HL-60 (cell line): ENCODE results near the gene APBA2.

ENCODE experiments used
- DNase-seq, 2 experiments: peaks; one replicate each; pipeline ENCODE4 v3.0.0-alpha.2; 2010 to 2020; ENCODE audit warnings: low read depth in 1 of 2, low spot score in 1 of 2
- H3K27ac ChIP-seq: fragments of 250-450 bp; sonication (Bioruptor Pico); replicated peaks from 2 replicates; pipeline ENCODE4 v1.5.1; 2020; ENCODE audit warnings: mild to moderate bottlenecking, moderate library complexity
- H3K27me3 ChIP-seq: fragments of 250-450 bp; sonication (Bioruptor Pico); 2 replicates; pipeline ENCODE4 v1.5.1; 2021; ENCODE audit warnings: mild to moderate bottlenecking, moderate library complexity; ENCODE audit not compliant: insufficient read depth, poor library complexity, severe bottlenecking
- H3K4me3 ChIP-seq: replicated peaks from 2 replicates; pipeline ENCODE4 v1.5.1; 2011; ENCODE audit warnings: mild to moderate bottlenecking, control low read depth, low read length; ENCODE audit not compliant: insufficient read depth
- GABPA ChIP-seq: IDR thresholded peaks from 2 replicates; pipeline ENCODE4 v1.6.1; 2012; ENCODE audit warnings: low read depth
- POLR2AphosphoS5 ChIP-seq: IDR thresholded peaks from 2 replicates; pipeline ENCODE4 v1.6.1; 2012; ENCODE audit warnings: low read depth
- SPI1 ChIP-seq: IDR thresholded peaks from 2 replicates; pipeline ENCODE4 v1.6.1; 2012; ENCODE audit warnings: low read depth, mild to moderate bottlenecking, borderline replicate concordance
- TF ChIP-seq, protein P1 (sequence below): IDR thresholded peaks from one replicate; pipeline ENCODE4 v1.5.1; 2011; ENCODE audit warnings: low read length, control low read depth, inconsistent platforms; ENCODE audit not compliant: insufficient read depth
- TF ChIP-seq, protein P2 (sequence below): IDR thresholded peaks from 2 replicates; pipeline ENCODE4 v1.6.1; 2012; ENCODE audit warnings: low read depth; ENCODE audit not compliant: insufficient replicate concordance

Gene APBA2

DNA sequence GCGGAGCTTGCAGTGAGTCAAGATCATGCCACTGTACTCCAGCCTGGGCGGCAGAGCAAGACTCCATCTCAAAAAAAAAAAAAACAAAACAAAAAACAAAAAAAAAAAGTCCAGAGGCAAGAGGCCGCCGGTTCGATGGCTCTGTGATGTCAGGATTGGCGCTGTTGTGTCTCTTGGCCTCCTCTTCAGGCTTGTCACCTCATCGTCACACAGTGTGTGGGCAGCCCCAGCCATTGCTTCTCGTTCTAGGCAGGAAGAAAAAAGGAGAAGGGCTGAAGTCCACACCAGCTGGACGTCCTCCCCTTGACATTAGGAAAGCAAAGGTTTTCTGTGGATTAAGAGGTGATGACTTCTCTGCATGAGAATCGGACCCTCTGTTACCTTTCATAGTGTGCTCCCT lies 192.8 kb downstream of the APBA2 start:
- no peak for TF ChIP-seq SPI1
- TF ChIP-seq, protein P1, sequence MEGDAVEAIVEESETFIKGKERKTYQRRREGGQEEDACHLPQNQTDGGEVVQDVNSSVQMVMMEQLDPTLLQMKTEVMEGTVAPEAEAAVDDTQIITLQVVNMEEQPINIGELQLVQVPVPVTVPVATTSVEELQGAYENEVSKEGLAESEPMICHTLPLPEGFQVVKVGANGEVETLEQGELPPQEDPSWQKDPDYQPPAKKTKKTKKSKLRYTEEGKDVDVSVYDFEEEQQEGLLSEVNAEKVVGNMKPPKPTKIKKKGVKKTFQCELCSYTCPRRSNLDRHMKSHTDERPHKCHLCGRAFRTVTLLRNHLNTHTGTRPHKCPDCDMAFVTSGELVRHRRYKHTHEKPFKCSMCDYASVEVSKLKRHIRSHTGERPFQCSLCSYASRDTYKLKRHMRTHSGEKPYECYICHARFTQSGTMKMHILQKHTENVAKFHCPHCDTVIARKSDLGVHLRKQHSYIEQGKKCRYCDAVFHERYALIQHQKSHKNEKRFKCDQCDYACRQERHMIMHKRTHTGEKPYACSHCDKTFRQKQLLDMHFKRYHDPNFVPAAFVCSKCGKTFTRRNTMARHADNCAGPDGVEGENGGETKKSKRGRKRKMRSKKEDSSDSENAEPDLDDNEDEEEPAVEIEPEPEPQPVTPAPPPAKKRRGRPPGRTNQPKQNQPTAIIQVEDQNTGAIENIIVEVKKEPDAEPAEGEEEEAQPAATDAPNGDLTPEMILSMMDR: no peak
- no peak for TF ChIP-seq POLR2AphosphoS5
- TF ChIP-seq, protein P2, sequence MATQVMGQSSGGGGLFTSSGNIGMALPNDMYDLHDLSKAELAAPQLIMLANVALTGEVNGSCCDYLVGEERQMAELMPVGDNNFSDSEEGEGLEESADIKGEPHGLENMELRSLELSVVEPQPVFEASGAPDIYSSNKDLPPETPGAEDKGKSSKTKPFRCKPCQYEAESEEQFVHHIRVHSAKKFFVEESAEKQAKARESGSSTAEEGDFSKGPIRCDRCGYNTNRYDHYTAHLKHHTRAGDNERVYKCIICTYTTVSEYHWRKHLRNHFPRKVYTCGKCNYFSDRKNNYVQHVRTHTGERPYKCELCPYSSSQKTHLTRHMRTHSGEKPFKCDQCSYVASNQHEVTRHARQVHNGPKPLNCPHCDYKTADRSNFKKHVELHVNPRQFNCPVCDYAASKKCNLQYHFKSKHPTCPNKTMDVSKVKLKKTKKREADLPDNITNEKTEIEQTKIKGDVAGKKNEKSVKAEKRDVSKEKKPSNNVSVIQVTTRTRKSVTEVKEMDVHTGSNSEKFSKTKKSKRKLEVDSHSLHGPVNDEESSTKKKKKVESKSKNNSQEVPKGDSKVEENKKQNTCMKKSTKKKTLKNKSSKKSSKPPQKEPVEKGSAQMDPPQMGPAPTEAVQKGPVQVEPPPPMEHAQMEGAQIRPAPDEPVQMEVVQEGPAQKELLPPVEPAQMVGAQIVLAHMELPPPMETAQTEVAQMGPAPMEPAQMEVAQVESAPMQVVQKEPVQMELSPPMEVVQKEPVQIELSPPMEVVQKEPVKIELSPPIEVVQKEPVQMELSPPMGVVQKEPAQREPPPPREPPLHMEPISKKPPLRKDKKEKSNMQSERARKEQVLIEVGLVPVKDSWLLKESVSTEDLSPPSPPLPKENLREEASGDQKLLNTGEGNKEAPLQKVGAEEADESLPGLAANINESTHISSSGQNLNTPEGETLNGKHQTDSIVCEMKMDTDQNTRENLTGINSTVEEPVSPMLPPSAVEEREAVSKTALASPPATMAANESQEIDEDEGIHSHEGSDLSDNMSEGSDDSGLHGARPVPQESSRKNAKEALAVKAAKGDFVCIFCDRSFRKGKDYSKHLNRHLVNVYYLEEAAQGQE: no peak
- no peak for TF ChIP-seq GABPA
- DNase-seq: no peak
- no peaks in the 10 kb centered on the region for H3K27me3 ChIP-seq
- H3K4me3 ChIP-seq: no peak overlapping the region
- H3K27ac ChIP-seq: no peak overlapping the region

- Histone ChIP-seq H3K4me3 (no peak overlapping the region), H3K27me3 (no peaks in the 10 kb centered on the region), H3K27ac (no peak overlapping the region)
- TF ChIP-seq SPI1 (no peak), GABPA (no peak), POLR2AphosphoS5 (no peak)
- TF ChIP-seq, protein P2: no peak
- TF ChIP-seq, protein P1: no peak
- no peak for DNase-seq
Observed at GRCh38 chr15:29079479-29079878, 193.7 kb downstream of the APBA2 start.

DNA sequence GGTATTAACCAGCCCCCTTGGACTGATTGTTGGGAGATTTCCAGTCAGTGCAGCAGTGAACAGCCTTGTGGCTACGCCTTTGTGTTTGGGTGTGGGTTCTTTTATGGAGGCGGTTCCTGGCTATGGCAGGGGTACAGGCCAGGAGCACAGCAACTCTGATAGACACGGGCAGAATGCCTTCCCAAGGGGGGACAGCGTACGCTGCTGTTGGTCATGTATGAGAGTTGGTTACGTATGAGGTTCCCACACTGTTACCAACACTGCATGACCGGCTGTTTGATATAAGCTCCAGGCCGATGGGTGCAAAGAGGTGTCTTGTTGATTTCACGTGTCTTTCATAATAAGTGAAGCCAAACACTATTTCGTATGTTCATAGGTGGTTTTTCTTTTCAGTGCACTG lies 196.0 kb downstream of the APBA2 start:
- H3K4me3 ChIP-seq: no peak overlapping the region
- H3K27ac ChIP-seq: no peak overlapping the region
- DNase-seq: no peak
- H3K27me3 ChIP-seq: no peaks in the 10 kb centered on the region
- TF ChIP-seq, protein P1: no peak
- no peak for TF ChIP-seq POLR2AphosphoS5
- no peak for TF ChIP-seq GABPA
- TF ChIP-seq, protein P2: no peak
- no peak for TF ChIP-seq SPI1
